ENCODE data around the gene OR13J1. TPM values are rescaled to one million over a fixed set of nuclear protein-coding genes. Genes with fewer than 3 reads are reported as not detected.

Gene OR13J1
- total and polyA plus RNA-seq, 4 donors: not detected

- no peak for TF ChIP-seq GABPA (IDR thresholded peaks at IDR 0.05 in 1 of 2, conservative IDR thresholded peaks at IDR 0.05 in 1 of 2)
These were observed 27.4 kb downstream of the OR13J1 start (continued) for GRCh38 chr9:35842795-35843194.

GRCh38 chr9:35842020-35842745 lies 28.0 kb downstream of the OR13J1 start:
- H3K27me3 ChIP-seq (ENCODE audit: control insufficient read depth in 4 of 4, insufficient read depth in 4 of 4, low read length in 3 of 4): no peaks in the 10 kb centered on the region
- TF ChIP-seq RXRA (IDR thresholded peaks at IDR 0.05) (no peak), YY1 (IDR thresholded peaks at IDR 0.05) (no peak), EGR1 (IDR thresholded peaks at IDR 0.05; ENCODE audit: low read depth in 2 of 2) (no peak), ZBTB33 (IDR thresholded peaks at IDR 0.05) (no peak), NR2F2 (IDR thresholded peaks at IDR 0.05) (no peak), REST (IDR thresholded peaks at IDR 0.05) (no peak), FOXA1 (IDR thresholded peaks at IDR 0.05) (no peak), JUND (IDR thresholded peaks at IDR 0.05) (no peak), HNF4A (conservative IDR thresholded peaks at IDR 0.05) (no peak), HNF4G (IDR thresholded peaks at IDR 0.05) (no peak), RAD21 (IDR thresholded peaks at IDR 0.05) (no peak), ATF3 (IDR thresholded peaks at IDR 0.05) (no peak), SP1 (IDR thresholded peaks at IDR 0.05) (no peak), MAX (IDR thresholded peaks at IDR 0.05) (no peak), CTCF (IDR thresholded peaks at IDR 0.05; ENCODE audit: low read depth, low read length, missing input control) (no peak), FOXA2 (IDR thresholded peaks at IDR 0.05) (no peak), TAF1 (conservative IDR thresholded peaks at IDR 0.05) (no peak)
- peaks cover 0 to 5% (median 0%) of the 10 kb centered on the region in 4 donors for H3K36me3 ChIP-seq (ENCODE audit: control insufficient read depth in 4 of 4, insufficient read depth in 3 of 4, low read depth in 1 of 4, low read length in 3 of 4)
- H3K9me3 ChIP-seq (ENCODE audit: control insufficient read depth in 4 of 4, low read length in 3 of 4): no peaks in the 10 kb centered on the region
- peaks cover 0 to 5% (median 1%) of the 10 kb centered on the region in 4 donors for H3K4me1 ChIP-seq (ENCODE audit: control insufficient read depth in 4 of 4, insufficient read depth in 4 of 4, low read length in 3 of 4)
- DNase-seq (ENCODE audit: low spot score): no peak
- H3K27ac ChIP-seq (ENCODE audit: low read depth in 1 of 2, low read length in 2 of 2): no peak overlapping the region
- WGBS: 97% methylated on average over 17 of the region's 17 CpGs
- no peak overlapping the region for H3K9ac ChIP-seq (ENCODE audit: low read depth in 1 of 2, low read length in 2 of 2)
- H3K4me3 ChIP-seq (ENCODE audit: low read depth in 1 of 3, low read length in 3 of 3): no peak overlapping the region
